Hematopoietic multipotent progenitor cell treated with erythropoietin and hydrocortisone succinate and interleukin-3 and kit ligand, for 15 days (in vitro differentiated cells): ENCODE results near the gene PAQR8.

Experiments used
- DNase-seq: peaks from one replicate; pipeline ENCODE4 v3.0.0-alpha.2; 2015; ENCODE audit warnings: low spot score

PAQR8 gene

GRCh38 chr6:52351879-52352238, 10.1 kb upstream of the PAQR8 start:
- no peak for DNase-seq

GRCh38 chr6:52352239-52353018, 9.5 kb upstream of the PAQR8 start:
- no peak for DNase-seq

DNA sequence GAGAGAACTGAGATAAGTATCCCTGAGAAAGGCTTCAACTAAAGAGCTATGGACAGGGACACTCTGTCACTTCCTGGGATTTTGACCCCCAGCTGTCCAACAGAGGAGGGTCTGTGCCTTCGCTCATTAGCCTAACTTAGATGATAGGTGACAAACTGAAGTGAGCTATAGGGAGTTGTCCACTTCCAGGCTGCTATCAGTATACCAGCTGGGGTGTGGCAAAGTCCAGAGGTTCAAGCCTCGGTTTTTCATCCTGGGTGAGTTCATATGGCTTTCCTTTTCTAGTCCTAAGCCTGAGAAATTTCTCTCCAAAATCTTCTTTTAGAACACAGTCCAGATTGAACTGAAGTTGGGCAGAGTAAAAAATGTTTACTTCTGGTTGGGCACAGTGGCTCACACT, 5.9 kb upstream of the PAQR8 start:
- no peak for DNase-seq

DNA sequence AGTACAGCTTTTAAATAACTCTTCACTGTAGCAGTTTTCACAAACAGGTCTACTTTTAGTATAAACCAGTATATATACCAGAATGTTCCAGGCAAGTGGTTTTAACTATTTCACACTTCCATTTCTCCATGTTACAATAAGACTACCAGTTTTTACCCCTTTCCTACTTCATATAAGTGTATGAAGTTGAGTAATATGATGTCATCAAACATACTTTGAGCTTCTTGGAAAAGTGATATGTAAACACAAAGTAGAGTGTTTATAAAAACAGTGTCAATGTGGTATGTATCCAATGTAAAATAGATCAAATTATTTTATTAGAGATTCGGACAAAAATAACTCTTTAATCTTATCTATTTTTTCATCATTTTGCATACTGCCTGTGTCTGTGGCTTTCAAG, 2.5 kb upstream of the PAQR8 start:
- DNase-seq, result no peak

- DNase-seq, result no peak
Measured at GRCh38 chr6:52360028-52360427, 1.9 kb upstream of the PAQR8 start.

DNA sequence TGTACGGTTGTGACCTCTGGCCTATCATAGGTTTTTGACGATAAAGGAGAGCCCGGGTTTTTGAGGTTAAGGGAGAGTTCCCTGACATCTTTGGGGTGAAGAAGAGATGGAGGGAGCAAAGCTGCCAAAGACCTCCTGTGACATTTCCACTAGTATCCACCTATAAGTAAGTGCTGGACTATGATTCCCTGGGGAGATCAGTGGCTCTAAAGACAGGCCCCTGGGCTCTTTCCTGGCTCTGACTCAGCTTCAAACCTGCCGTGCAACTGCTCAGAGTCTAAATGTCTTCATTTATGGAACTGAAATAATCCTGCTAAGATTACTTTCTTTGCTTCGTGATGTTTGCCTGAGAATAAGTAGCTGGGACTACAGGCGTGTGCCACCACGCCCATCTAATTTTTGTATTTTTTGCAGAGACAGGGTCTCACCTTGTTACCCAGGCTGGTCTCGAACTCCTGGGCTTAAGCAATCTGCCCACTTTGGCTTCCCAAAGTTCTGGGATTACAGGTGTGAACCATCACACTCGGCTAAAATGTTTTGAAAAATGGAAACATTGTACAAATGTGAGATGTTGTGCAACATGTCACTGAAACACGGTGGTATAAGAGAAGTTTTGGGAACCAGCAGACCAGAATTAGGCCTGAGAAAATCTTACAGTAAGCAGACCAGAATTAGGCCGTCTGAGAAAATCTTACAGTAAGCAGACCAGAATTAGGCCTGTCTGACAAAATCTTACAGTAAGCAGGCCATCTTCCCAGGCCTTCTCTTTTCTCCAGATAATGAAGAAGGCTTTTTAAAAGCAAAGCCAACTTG, 1.1 kb upstream of the PAQR8 start:
- DNase-seq, result no peak

GRCh38 chr6:52361414-52361944, 472 bp upstream of the PAQR8 start:
- DNase-seq, result no peak

DNA sequence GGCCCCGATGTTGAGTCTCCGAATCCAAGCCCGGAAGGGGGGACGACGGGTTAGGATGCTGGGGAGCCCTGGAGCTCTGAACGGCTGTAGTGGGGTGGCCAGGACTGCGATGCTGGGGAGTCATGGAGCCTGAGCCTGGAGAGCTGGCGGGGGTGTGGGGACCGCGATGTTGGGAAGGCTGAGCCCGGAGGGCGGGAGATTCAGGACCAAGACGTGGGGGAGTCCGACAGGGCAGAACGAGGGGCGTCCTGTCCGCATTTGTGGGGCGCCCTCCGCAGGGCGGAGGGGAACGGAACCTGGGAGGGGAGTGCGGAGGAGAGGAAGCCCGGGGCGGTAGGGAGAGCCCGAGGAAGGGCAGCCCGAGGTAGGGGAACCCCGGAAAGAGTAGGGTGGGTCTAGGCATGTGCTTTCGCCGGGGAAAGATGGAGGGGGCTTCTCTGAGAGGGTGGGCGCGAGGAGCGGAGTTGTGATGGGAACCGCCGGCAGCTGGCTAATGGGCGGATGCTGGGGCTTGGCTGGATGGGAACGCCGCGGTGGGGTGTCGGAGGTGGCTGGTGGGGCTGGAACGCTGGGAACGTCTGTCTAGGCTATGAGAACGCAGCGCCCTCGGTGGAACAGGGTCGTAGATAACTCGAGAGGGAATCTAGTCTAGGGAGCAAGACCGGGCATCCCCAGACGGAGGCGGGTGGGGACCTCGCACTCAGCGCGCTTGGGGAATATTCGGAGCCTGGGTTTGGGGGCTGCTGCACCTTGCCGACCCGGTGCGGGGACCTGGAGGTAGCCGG, 684 bp downstream of the PAQR8 start:
- no peak for DNase-seq

GRCh38 chr6:52363228-52363867, 1.4 kb downstream of the PAQR8 start:
- no peak for DNase-seq

DNA sequence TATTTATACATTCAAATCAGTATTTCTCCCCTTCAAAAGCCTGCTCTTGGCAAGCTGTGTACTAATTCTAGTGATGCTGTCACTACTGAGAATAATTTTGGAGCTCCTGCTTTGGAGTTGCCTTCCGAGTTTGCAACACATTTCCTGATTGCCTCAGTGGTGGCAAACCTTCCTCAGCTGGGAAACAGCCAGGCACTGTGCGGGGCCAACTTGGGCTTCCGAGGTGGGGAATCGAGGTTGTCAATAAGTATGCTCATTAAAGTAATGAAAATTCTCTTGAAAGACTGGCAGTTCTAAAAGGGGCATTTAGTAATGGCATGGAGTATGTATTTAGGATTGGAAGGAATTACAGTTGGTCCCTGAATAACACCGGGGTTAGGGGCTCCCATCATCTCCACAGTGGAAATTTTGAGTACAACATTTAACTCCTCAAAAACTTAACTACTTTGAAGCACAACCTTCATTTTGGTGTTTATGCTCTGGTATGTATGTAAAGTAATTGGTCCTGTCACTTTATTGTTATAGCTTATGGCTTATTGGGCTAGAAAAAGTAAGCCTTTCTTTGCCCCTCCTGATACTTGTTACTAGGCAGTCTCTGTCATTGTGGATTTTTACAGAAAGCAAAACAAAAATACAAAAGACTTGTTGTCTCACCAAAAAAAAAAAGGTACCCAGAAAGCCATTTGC, 2.7 kb downstream of the PAQR8 start:
- no peak for DNase-seq

GRCh38 chr6:52365317-52365716, 3.4 kb downstream of the PAQR8 start:
- no peak for DNase-seq

DNA sequence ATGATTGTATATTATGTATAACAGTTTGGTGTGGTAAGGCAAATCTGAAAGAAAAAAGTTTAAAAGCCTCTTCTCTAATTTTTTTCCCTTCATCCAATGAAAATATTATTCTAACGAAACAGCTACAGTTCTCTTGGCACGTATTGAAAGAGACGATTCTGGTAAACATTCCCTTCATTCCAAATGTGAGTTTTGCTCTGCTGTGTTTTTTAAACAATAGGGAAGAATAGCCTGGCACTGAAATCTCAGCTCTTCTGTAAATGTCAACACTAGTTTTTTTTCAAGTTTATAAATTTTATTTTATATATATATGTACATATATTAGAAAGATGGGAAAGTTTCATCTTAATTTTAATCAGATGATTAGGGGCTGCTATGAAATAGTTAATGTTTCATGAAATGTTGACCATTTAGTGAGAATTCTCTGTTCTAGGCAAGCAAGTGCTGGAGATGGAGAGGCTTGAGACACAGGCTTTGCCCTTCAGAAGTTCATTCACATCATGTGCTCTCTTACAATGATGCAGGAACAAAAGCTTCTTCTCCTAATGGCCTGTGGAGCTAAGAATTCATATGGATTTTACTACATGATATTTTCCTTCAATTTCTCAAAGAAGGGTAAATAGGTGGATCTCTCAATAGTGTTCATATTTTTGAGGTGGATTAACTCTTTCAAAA, 4.1 kb downstream of the PAQR8 start:
- no peak for DNase-seq

DNA sequence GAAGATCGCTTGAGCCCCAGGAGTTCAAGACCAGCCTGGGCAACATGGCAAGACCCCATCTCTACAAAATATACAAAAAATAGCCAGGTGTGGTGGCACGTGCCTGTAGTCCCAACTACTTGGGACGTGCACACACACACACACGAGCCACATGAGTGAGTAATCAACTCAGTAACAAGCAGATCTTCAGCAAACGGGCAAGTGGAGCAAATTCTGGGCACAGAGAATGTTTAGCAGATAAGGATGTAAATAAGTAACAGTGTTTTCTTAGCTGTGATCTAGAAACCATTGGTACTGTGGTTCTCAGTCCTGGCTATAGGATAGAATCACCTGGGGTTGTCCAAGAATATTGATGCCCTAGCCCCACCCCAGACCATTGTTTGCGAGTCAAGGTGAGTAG, 6.1 kb downstream of the PAQR8 start:
- DNase-seq, result no peak

DNA sequence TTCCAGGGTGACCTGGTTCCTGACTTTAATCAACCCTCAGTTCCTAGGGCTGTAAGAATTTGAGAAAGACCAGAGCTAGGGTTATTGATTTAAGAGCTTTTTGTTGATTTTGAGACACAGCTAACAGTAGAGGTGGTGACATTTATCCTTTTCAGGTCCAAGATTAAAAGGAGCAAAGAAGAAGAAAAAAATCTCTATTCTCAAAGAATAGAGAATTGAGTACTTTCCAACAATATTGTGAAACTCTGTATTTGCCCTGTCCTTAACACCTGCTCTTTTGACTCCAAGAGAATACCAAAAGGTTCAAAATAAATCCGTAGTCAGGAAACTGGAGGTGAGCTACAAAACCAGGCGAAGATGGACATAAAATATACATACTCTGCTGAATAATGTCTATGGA, 7.3 kb downstream of the PAQR8 start:
- no peak for DNase-seq

- no peak for DNase-seq
Measured at GRCh38 chr6:52371656-52372191, 9.8 kb downstream of the PAQR8 start.

DNA sequence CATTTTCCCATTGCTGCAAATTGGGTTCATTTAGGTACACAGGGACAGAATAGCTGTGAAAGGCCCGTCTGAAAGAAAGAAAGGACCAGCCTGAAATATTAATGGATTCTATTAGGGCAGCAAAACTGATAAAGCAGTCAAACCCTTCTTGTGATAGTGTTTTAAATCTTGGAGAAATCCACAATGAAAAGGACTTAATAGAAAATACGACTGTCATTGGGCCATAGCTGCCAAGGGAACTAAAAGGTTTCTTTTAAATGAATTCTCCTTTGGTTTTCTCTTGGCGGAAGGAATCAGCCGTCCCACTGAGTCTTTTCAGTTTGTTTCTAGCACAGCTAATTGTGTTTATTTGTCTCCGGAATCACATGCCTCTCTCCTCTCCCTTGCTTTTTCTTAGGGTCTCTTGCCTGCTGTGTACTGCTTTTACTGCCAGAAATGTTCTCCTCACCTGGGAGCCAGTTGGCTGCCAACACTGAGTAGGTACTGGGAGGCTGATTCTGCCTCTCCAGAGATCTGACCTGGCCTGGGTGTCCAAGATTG, 11.3 kb downstream of the PAQR8 start:
- DNase-seq, result no peak

GRCh38 chr6:52374247-52374646, 12.3 kb downstream of the PAQR8 start:
- DNase-seq, result no peak

GRCh38 chr6:52375780-52376556, 14.0 kb downstream of the PAQR8 start:
- DNase-seq, result no peak

- no peak for DNase-seq
Measured at GRCh38 chr6:52376763-52377162, 14.8 kb downstream of the PAQR8 start.
